ENCODE data around the gene SLC12A9.
A peak's percentile ranks its signal among the peaks of the same experiment; 100 is the strongest.
"Not testable (repeated sequence)": the region's sequence is repeated elsewhere in the genome, so short reads cannot be mapped to it uniquely, and the experiment has no call there.

Gene SLC12A9

GRCh38 chr7:100826514-100827329, 25.8 kb upstream of the SLC12A9 start:
- DNase-seq = no peak

GRCh38 chr7:100827330-100828226, 24.9 kb upstream of the SLC12A9 start, which contains the start of gene EPHB4:
Gene EPHB4 (minus strand): TSS chr7:100827523. CDS start chr7:100827030, 493 bp downstream.
- no peak for DNase-seq

- no peak for DNase-seq
Measured at GRCh38 chr7:100829150-100829716, 23.3 kb upstream of the SLC12A9 start.

- no peak for DNase-seq
Measured at GRCh38 chr7:100830396-100830795, 22.1 kb upstream of the SLC12A9 start.

- DNase-seq = no peak
Measured at GRCh38 chr7:100832281-100832633, 20.3 kb upstream of the SLC12A9 start.

- no peak for DNase-seq
Measured at GRCh38 chr7:100835903-100836811, 16.4 kb upstream of the SLC12A9 start.

- no peak for DNase-seq
Measured at GRCh38 chr7:100836812-100837098, 15.8 kb upstream of the SLC12A9 start.

- DNase-seq = peak; percentile 81
Measured at GRCh38 chr7:100837099-100837836, 15.2 kb upstream of the SLC12A9 start.

- no peak for DNase-seq
Measured at GRCh38 chr7:100839361-100839760, 13.2 kb upstream of the SLC12A9 start.

- no peak for DNase-seq
Measured at GRCh38 chr7:100840470-100841100, 11.9 kb upstream of the SLC12A9 start.

- no peak for DNase-seq
Measured at GRCh38 chr7:100847360-100847759, 5.2 kb upstream of the SLC12A9 start.

- no peak for DNase-seq
Measured at GRCh38 chr7:100854146-100854895, 1.8 kb downstream of the SLC12A9 start.

- DNase-seq = not testable (repeated sequence)
Measured at GRCh38 chr7:100854899-100855298, 2.4 kb downstream of the SLC12A9 start.

GRCh38 chr7:100855515-100855914, 3.0 kb downstream of the SLC12A9 start:
- DNase-seq = no peak

- no peak for DNase-seq
Measured at GRCh38 chr7:100856871-100857282, 4.4 kb downstream of the SLC12A9 start.

GRCh38 chr7:100859856-100860255, 7.3 kb downstream of the SLC12A9 start:
- no peak for DNase-seq

GRCh38 chr7:100860702-100861615, 8.4 kb downstream of the SLC12A9 start:
- DNase-seq = no peak

GRCh38 chr7:100861616-100861985, 9.1 kb downstream of the SLC12A9 start:
- DNase-seq = no peak

GRCh38 chr7:100863406-100863950, 11.0 kb downstream of the SLC12A9 start:
- no peak for DNase-seq
